Upper lobe of left lung (tissue), 6 donors: ENCODE results near the gene H6PD. TPM values are rescaled to one million over a fixed set of nuclear protein-coding genes. Genes with fewer than 3 reads are reported as not detected.

Source experiments
- ATAC-seq, 2 donors: fragments of 200-7000 bp; cut with Tn5 transposase; one replicate each; pipeline ENCODE4 v1.9.1; 2022; ENCODE audit warnings: mild to moderate bottlenecking in 2 of 2, moderate library complexity in 2 of 2; ENCODE audit not compliant: low FRiP score in 2 of 2
- DNase-seq, 2 donors: peaks; one replicate each; pipeline ENCODE4 v3.0.0-alpha.2; 2019 to 2020
- H3K27ac ChIP-seq, 4 donors: fragments of 200-600 bp; sonication (generic); one replicate each; pipeline ENCODE4 v1.5.1; 2016 to 2019
- H3K27me3 ChIP-seq, 4 donors: fragments of 200-600 bp; sonication (generic); one replicate each; pipeline ENCODE4 v1.5.1; 2017 to 2019
- H3K36me3 ChIP-seq, 4 donors: fragments of 200-600 bp; sonication (generic); one replicate each; pipeline ENCODE4 v1.5.1; 2016 to 2019
- H3K4me1 ChIP-seq, 4 donors: fragments of 200-600 bp; sonication (generic); one replicate each; pipeline ENCODE4 v1.5.1; 2018 to 2019
- H3K4me3 ChIP-seq, 4 donors: fragments of 200-600 bp; sonication (generic); one replicate each; pipeline ENCODE4 v1.5.1; 2017 to 2019; ENCODE audit warnings: mild to moderate bottlenecking in 2 of 4, moderate library complexity in 1 of 4
- H3K9me3 ChIP-seq, 4 donors: fragments of 200-600 bp; sonication (generic); one replicate each; pipeline ENCODE4 v1.5.1; 2018 to 2019
- CTCF ChIP-seq, 6 experiments: fragments of 450-650 bp in 4 of 6; fragments of 200-600 bp in 2 of 6; sonication (generic) in 2 of 6; IDR thresholded peaks; one replicate each; pipeline ENCODE4 v1.5.1; 2016 to 2019; ENCODE audit warnings: antibody characterized with exemption in 6 of 6
- EP300 ChIP-seq, 4 donors: sonication (generic); formaldehyde crosslinking; IDR thresholded peaks; one replicate each; pipeline ENCODE4 v1.5.1; 2017; ENCODE audit warnings: antibody characterized with exemption in 4 of 4, control low read depth in 2 of 4
- POLR2A ChIP-seq, 4 donors: fragments of 450-650 bp; IDR thresholded peaks; one replicate each; pipeline ENCODE4 v1.5.1; 2016 to 2017; ENCODE audit warnings: antibody characterized with exemption in 4 of 4, mild to moderate bottlenecking in 2 of 4
- POLR2AphosphoS5 ChIP-seq, 2 donors: sonication (generic); formaldehyde crosslinking; IDR thresholded peaks; one replicate each; pipeline ENCODE4 v1.5.1; 2017; ENCODE audit warnings: antibody characterized with exemption in 2 of 2
- WGBS, 2 donors: methylation state at CpG; one replicate each; pipeline ENCODE4 v1.1.5; 2017 to 2018; 5-methylcytosine and 5-hydroxymethylcytosine counted together
- total RNA-seq, 6 donors: library from RNA; depleted of rRNA in 4 of 6; stranded (reverse); fragments of >200 nt in 4 of 6; gene quantifications; one replicate each; pipeline versions ENCODE4 v1.1.0 to v1.2.1, GENCODE V29; 2016 to 2021
- donor health status: DM: no; HTN: no; CAD: no; lungs with moderate emphysema.
- donor health status: DM: no; HTN: yes; CAD: no; lungs with severe emphysema.

The H6PD gene
- total RNA-seq, 6 donors from 2014 or later = 36.7 to 57.0 (median 44.5) TPM

DNA sequence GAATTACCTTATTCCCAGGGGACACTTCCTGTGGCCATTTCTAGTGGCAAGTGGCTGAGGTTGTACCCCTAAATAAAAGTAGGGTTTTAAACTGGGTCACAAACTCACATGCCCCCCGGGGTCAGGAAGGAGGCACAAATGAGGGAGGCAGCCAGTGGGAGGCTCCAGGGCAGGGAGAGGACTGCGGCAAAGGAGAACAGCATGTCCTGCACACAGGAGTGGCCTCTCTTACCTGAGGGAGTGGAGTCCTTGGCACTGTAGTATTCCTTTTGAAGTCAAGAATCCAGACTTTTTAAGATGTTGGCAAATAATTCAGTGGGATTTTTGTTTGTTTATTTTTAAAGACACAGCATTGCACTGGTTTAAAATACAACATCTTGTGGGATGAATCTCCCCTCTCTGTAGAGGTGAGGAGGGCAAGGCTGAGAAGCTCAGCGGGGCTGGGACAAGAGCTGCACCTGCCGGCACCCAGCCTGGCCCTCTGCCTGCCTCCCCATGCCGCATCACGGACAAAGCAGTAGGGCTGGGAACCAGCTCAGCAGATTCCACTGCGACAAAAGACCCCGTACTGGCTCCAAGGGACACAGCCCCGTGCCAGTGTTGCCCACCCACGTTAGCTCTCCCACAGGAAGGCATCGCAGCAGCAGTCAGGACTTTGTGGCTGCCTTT is 80.3 kb downstream of the H6PD start:
- WGBS, 2 donors = 80 to 90% methylated on average over 6 to 11 of the region's 11 CpGs
- no peak overlapping the region for H3K4me3 ChIP-seq

DNA sequence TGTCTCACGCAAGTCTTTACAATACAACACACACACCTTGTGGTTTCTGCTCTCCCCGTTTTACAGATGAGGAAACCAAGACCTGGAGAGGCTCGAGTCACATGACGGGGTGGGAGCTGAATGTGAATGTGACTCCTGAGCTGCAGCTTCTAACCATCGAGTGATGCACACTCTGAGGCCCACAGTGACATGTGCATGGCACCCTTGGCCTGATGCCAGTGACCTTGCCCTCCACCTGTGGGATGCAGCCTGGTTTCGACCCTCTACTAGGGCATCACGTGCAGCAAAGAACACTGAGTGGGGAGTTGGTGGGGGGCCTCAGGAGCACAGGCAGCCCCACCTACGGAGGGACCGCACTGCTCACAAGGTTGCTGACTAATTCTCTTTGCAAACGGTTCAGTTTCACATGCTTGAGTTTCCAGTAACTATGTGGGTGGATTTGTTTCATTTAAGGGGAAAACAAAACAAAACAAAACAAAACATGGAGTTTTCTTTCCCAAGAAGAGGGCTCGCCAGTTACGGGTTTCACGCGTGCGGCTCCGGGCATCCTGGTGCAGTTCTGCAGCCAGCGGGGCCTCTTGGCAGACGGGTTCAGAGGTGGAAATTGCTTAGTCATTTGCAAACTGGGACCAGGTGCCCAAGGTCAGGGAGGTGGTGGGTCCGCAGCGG is 81.0 kb downstream of the H6PD start:
- ATAC-seq (no peak), DNase-seq (no peak)
- no peaks in the 10 kb centered on the region for H3K9me3 ChIP-seq
- 67 to 70% methylated on average over 19 to 20 of the region's 20 CpGs for WGBS, 2 donors
- H3K4me3 ChIP-seq = no peak overlapping the region
- peak overlapping the region in 2 of 4 donors; percentile 9 to 14 for H3K27ac ChIP-seq
- peaks cover 4 to 55% (median 19%) of the 10 kb centered on the region in 4 donors for H3K4me1 ChIP-seq
- no peak for TF ChIP-seq EP300 (IDR thresholded peaks at IDR 0.05)
- no peak for TF ChIP-seq CTCF (IDR thresholded peaks at IDR 0.05)
- no peaks in the 10 kb centered on the region for H3K27me3 ChIP-seq
- H3K36me3 ChIP-seq = peaks cover 0 to 3% (median 0%) of the 10 kb centered on the region in 4 donors

More for the DNA sequence above, 80.3 kb downstream of the H6PD start:
- no peak for TF ChIP-seq POLR2A (IDR thresholded peaks at IDR 0.05)
- TF ChIP-seq POLR2AphosphoS5 (IDR thresholded peaks at IDR 0.05) = no peak
- TF ChIP-seq EP300 (IDR thresholded peaks at IDR 0.05) = no peak
- no peak for TF ChIP-seq CTCF (IDR thresholded peaks at IDR 0.05)
- Histone ChIP-seq H3K27me3 (no peaks in the 10 kb centered on the region), H3K4me1 (peaks cover 4 to 52% (median 18%) of the 10 kb centered on the region in 4 donors), H3K36me3 (peaks cover 0 to 3% (median 0%) of the 10 kb centered on the region in 4 donors), H3K9me3 (no peaks in the 10 kb centered on the region), H3K27ac (peak overlapping the region in 2 of 4 donors; percentile 9 to 14)
- DNase-seq (no peak), ATAC-seq (no peak)

- no peak overlapping the region for H3K4me3 ChIP-seq
- DNase-seq (no peak), ATAC-seq (no peak)
- H3K27ac ChIP-seq = no peak overlapping the region
- no peak for TF ChIP-seq POLR2AphosphoS5 (IDR thresholded peaks at IDR 0.05)
- no peak for TF ChIP-seq POLR2A (IDR thresholded peaks at IDR 0.05)
- TF ChIP-seq CTCF (IDR thresholded peaks at IDR 0.05) = no peak
- TF ChIP-seq EP300 (IDR thresholded peaks at IDR 0.05) = no peak
- no peaks in the 10 kb centered on the region for H3K9me3 ChIP-seq
- peaks cover 4 to 59% (median 19%) of the 10 kb centered on the region in 4 donors for H3K4me1 ChIP-seq
- H3K36me3 ChIP-seq = peaks cover 0 to 3% (median 0%) of the 10 kb centered on the region in 4 donors
- WGBS, 2 donors = 59 to 77% methylated on average over 7 of the region's 7 CpGs
- H3K27me3 ChIP-seq = no peaks in the 10 kb centered on the region
Measured at GRCh38 chr1:9316080-9316444, 81.5 kb downstream of the H6PD start.

GRCh38 chr1:9316512-9316911 is 81.9 kb downstream of the H6PD start:
- Histone ChIP-seq H3K27ac (no peak overlapping the region), H3K27me3 (no peaks in the 10 kb centered on the region), H3K4me1 (peaks cover 4 to 63% (median 23%) of the 10 kb centered on the region in 4 donors), H3K4me3 (no peak overlapping the region), H3K9me3 (no peaks in the 10 kb centered on the region), H3K36me3 (peaks cover 0 to 3% (median 0%) of the 10 kb centered on the region in 4 donors)
- TF ChIP-seq CTCF (IDR thresholded peaks at IDR 0.05) (no peak), POLR2AphosphoS5 (IDR thresholded peaks at IDR 0.05) (no peak), POLR2A (IDR thresholded peaks at IDR 0.05) (no peak), EP300 (IDR thresholded peaks at IDR 0.05) (no peak)
- ATAC-seq = no peak
- WGBS, 2 donors = 95 to 100% methylated on average over 13 to 24 of the region's 24 CpGs
- DNase-seq = no peak
